HUDEP-2 (cell line): ENCODE measurements around the gene ZNF672.
"Not testable (repeated sequence)": the region's sequence is repeated elsewhere in the genome, so short reads cannot be mapped to it uniquely, and the experiment has no call there.

Experiments
- DNase-seq, 76 experiments: peaks; one replicate each; lab custom pipeline; 2025; ENCODE audit not compliant: unreplicated experiment in 76 of 76; lab: John Stamatoyannopoulos, UW

Gene ZNF672

GRCh38 chr1:248837781-248838356 lies at the start of gene ZNF672:
ZNF672 (plus strand) TSS chr1:248838224; CDS start chr1:248847275, 9,051 bp downstream.
- peak in 75 of 76 experiments; percentile 36 to 98 (median 95) for DNase-seq

- no peak for DNase-seq
Measured at GRCh38 chr1:248788327-248788726, 49.7 kb upstream of the ZNF672 start.

GRCh38 chr1:248789337-248789736 lies 48.7 kb upstream of the ZNF672 start:
- DNase-seq: not testable (repeated sequence)

DNA sequence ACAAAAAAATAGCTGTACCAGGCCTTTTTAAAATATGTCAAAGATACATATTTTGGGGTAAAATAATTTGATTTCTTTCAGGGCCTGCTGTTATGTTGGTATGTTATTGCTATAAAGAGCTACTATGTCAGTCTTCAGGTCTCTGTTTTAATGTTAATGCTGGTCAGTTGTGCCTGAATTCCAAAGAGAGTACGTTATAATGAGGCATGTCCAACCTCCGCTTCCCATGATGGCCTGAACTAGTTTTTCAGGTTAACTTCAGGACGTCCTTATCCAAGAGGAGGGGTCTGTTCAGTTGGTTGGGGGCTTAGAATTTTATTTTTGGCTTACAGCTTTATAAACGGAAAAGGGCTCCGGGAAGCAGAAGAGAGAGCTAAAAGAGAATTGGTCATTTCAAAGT lies 47.6 kb upstream of the ZNF672 start:
- DNase-seq: no peak

DNA sequence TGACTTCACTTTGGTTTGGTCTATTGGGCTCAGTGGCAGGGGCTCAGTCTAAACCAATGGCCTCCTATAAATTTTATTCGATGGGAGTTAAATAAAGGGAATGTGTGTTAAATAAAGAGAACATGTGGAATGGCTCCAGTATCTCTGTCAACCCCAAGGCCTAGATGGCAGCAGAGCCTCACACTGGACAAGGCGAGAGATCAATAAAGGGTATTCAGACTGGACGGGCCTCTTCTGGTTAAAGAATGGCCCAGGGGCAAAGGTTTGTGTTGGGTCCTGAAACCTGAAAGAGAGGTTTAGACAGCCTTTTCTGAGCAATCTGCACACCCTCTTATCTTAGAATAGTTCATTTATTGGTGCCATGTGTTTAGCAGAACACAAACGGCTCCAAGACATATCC lies 47.0 kb upstream of the ZNF672 start:
- no peak for DNase-seq

DNA sequence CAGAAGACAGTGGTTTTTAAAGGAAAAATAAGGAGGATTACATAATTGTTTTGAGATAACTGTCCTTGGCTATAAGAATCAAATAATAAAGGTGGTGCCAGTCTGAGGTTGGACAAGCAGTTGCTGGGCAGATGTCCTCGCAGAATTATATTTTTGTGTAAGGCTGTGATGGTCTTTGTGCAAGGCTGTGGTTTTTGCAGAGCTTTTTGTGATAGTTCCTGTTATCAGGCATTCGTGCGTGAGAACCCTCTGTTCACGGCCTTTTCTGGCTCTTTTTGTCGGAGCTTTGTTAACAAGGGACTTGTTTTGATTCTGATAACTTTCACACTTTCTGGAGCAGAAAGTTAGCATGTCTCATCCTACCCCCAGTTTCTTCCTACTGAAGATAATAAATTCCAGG lies 45.7 kb upstream of the ZNF672 start:
- no peak for DNase-seq

DNA sequence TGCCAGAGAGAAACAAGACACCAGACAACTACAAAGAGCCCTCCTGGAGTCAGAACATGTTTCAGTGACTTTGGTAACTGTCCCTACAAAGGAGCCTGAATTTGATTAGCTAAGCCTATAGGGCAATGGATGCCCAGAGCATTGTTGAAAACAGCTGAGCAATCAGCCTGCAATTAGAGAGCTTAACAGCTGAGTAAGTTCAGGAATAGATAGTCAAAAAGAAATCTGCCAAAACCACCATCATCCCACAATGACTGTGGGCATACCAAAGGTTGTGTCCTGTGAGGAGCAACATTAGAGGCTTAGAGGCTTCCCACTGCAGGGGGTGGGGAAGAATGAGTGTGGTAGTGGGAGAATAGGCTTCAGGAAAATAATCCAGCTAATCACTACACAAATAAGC lies 44.4 kb upstream of the ZNF672 start:
- DNase-seq: no peak

GRCh38 chr1:248794663-248795062 lies 43.4 kb upstream of the ZNF672 start:
- DNase-seq: not testable (repeated sequence)

GRCh38 chr1:248798791-248799190 lies 39.2 kb upstream of the ZNF672 start:
- no peak for DNase-seq

DNA sequence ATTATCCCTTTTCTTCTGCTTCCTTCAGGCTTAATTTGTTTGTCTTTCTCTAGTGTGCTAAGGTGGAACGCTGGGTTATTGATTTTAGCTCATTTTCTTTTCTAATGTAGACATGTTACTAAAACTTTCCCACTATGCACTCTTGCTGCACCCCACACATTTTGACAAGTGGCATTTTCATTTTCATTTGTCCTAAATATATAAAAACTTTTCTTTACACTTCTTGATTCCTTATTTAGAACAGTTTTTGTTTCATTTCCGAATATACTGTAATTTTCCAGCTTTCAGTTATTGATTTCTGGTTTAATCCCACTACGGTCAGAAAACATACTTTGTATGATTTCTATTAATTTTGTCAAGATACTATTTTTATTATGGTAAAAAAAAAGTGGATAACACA lies 37.6 kb upstream of the ZNF672 start:
- DNase-seq: no peak

DNA sequence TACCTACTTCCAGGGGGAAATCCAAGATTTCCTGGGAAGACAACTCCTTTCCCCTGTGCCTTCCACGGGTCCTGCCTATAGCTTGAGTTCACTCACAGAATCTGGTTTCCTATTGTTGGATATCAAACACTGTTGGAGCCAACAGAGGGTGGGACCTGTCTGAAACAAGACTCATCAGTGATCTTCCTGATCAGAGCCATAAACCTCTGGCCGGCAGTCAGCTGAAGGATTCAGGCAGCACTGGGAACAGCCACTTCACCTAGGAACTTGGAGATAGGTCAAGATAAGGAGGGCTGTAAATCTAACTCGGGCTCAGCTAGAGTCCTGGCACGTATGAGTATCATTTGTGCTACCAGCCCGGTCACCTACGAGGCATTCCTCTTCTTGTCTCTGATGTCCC lies 35.6 kb upstream of the ZNF672 start:
- no peak for DNase-seq

DNA sequence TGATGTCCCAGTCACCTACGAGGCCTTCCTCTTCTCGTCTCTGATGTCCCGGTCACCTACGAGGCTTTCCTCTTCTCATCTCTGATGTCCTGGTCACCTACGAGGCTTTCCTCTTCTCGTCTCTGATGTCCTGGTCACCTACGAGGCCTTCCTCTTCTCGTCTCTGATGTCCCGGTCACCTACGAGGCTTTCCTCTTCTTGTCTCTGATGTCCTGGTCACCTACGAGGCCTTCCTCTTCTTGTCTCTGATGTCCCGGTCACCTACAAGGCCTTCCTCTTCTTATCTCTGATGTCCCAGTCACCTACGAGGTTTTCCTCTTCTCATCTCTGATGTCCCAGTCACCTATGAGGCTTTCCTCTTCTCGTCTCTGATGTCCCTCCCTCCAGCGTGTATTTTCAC lies 34.5 kb upstream of the ZNF672 start:
- not testable (repeated sequence) for DNase-seq

- DNase-seq: peak in 1 of 76 experiments; percentile 7
Measured at GRCh38 chr1:248804771-248805681, 33.0 kb upstream of the ZNF672 start.

GRCh38 chr1:248805876-248806275 lies 32.1 kb upstream of the ZNF672 start:
- peak in 1 of 76 experiments; percentile 9 for DNase-seq

DNA sequence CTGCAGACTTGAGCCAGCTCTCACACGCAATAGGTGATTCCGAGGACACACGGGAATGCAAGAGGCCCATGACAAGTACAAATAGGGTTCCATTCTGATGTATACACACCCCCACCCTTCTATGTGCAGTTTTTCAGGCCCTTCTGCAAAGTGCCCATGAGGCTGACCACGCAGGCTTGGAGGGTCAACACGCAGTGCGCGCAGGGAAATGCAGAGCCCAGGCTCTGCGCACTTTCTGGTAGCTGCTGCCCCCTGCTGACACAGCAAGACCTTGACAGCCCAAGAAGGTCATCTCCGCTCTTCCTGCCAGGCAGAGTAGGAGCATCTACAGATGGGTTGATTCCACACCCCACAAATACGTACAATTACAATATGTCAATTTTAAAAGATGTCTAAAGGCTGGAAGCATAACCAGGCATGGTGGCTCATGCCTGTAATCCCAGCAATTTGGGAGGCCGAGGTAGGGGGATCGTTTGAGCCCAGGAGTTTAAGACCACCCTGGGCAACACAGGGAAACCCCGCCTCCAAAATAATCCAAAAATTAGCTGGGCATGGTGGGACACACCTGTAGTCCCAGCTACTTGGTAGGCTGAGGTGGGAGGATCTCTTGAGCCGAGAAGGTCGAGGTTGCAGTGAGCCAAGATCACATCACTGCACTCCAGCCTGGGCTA lies 30.8 kb upstream of the ZNF672 start:
- DNase-seq: peak in 48 of 76 experiments; percentile 3 to 66 (median 34)

- DNase-seq: no peak
Measured at GRCh38 chr1:248808876-248809275, 29.1 kb upstream of the ZNF672 start.

DNA sequence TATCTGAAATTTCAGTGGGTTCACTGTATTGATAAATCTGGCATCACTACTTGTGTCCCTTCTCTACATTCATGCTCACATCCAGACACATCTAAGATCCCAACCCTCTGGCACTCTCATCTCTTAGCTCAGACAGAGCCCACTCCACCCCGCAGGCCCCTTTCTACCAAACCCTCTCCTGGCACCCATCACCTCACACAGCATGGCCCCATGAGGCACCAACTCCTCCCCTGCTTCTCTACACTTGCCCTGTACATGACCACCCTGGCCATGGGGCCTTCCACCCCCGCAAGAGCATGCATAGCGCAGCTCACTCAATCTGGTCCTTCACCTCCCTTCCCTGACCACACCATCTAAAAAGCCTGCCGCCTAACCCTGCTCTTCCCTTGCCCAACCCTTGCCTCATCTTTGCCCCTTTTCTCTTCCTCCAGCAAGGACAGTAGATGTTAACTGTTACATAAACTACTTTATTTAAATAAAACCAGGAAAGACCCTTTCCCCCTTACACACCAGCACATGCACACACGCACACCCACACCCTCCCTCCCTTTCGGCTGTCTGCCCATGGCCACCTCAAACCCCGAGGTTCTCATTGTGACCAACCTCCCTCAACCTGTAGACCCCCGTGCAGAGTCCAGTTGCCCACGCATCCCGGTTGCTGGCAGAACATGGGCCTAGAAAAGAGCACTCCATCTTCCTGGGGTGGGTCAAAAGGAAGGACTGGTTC lies 27.9 kb upstream of the ZNF672 start:
- no peak for DNase-seq

GRCh38 chr1:248810727-248811513 lies 27.1 kb upstream of the ZNF672 start:
- DNase-seq: no peak

- DNase-seq: peak in 3 of 76 experiments; percentile 4 to 17 (median 10)
Measured at GRCh38 chr1:248811514-248812490, 26.2 kb upstream of the ZNF672 start.
